GM10847 (cell line): ENCODE measurements around the gene DDX39B.

Experiments used
- POLR2A ChIP-seq: IDR thresholded peaks from 2 replicates; pipeline ENCODE4 v1.6.1; 2011; ENCODE audit not compliant: insufficient read length; ENCODE audit errors: extremely low read depth

Gene DDX39B

DNA sequence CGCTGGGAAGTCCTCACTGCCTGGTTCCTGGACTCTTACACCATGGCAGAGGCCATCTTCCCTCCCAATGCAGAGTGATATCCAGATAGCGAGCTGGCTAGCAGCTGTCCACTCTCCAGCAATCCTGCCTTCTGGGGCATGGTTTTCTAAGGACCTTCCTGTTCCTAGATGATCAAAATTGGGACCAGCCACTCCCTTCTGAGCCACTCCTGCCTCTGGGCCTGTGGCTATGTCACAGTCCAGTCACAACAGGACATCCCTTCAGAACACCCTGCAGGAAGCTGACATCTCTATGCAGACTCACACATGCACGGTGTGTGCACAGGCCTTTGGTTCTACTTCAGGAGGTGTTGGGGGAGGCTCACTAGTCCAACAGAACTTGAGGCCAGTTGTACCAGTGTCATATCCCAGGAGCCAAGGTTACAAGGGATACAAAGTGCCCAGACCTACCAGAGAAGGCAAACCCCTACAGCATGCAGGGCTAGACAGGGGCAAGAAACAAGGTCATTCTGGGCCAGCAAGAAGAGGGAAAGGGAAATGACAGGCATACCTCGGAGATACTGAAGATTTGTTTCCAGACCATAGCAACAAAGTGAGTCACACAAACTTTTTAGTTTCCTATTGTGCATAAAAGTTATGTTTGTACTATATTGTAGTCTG lies 15.7 kb downstream of the DDX39B start:
- no peak for TF ChIP-seq POLR2A

DNA sequence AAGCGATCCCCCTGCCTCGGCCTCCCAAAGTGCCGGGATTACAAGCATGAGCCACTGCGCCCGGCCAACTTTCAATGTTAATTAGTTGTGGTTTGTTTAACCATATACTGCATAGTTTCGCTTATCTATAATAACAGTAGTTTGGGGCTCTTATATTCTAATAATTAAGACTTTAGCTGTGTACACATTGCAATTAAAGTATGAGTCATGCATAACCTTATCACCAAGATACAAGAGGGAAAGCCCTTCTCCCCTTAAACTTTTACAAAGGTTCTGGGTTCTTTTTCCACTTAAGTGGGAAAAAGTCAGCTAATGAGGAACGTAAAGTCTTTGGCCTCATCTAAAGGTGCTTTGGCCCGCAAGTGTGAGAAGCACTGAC lies 16.3 kb downstream of the DDX39B start:
- TF ChIP-seq POLR2A: no peak

DNA sequence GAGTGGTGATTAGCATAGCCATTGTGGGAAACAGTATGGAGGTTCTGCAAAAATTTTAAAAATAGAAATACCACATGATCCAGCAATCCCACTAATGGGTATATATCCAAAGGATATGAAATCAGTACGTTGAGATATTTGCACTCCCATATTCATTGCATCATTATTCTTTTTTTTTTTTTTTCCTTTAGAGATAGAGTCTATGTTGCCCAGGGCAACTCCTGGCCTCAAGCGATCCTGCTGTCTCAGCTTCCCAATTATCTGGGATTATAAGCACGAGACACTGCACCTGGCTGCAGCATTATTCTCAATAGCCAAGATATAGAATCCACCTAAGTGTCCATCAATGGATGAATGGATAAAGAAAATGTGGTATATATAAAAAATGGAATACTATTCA lies 20.0 kb downstream of the DDX39B start:
- TF ChIP-seq POLR2A: no peak

DNA sequence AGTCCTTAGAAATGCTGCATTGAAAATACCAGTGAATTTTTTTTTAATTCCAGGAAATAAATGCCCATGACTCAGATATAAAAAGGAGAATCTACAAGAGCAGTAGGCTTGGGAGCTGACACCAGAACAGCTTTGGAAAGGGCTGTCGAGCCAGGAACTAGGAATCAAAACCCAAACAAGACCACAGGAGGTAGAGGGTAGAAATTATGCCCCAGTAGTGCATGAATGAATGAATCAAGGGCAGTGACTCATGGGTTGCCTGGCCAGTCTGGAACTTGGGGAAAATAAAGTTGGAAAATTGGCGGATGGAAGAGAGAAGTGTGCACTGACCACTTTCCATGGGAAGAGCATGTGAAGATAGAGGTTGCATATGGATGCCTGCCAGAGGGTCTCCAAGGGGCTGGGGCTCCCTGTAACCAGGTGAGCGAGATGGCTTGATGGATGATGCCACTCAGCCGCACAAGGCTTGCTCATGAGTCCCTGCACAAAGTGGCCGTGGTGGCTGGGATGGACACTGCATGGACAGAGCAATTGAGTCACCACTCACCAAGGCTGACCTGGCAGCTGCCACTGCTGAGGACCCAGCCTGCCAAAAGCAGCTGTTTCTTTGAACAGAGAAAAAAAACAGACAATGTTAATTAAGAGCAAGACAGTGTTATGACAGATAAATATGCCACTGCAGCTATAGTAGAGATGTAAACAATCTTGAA lies 28.2 kb downstream of the DDX39B start:
- TF ChIP-seq POLR2A: no peak

DNA sequence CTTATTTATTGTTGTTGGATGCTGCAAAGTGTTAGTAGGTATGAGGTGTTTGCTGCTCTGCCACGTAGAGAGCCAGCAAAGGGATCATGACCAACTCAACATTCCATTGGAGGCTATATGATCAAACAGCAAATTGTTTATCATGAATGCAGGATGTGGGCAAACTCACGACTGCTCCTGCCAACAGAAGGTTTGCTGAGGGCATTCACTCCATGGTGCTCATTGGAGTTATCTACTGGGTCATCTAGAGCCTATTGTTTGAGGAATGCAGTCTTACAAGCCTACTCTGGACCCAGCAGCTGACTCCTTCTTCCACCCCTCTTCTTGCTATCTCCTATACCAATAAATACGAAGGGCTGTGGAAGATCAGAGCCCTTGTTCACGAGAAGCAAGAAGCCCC lies 31.8 kb downstream of the DDX39B start:
- no peak for TF ChIP-seq POLR2A

DNA sequence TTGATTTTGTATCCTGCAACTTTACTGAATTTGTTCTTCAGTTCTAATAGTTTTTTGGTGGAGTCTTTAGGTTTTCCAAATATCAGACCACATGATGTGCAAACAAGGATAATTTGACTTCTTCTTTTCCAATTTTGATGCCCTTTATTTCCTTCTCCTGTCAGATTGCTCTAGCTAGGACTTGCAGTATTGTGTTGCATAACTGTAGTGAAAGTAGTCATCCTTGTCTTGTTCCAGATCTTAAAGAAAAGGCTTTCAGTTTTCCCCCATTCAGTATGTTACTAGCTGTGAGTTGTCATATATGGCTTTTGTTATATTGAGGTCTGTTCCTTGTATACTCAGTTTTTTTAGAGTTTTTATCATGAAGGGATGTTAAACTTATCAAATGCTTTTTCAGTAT lies 39.2 kb downstream of the DDX39B start:
- TF ChIP-seq POLR2A: no peak

DNA sequence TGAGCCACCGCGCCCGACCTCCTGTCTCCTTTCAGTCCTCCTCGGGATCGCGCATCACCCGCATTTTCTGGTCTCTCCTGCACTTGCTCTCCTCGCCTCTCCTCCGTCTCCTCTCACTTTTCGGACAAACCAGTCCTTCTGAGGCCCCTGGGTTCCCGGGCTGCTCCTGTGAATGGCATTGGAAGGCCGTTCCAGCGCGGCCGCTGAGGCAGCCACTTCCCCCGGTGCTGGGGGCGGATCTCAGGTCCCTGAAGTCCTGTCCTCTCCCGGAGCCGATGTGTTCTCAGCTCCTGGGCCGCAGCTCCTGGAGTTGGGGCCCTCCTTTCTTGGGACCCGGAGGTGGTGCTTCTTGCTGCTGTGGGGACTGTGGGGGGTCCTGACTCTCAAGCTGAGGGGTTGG lies 43.1 kb downstream of the DDX39B start:
- no peak for TF ChIP-seq POLR2A

DNA sequence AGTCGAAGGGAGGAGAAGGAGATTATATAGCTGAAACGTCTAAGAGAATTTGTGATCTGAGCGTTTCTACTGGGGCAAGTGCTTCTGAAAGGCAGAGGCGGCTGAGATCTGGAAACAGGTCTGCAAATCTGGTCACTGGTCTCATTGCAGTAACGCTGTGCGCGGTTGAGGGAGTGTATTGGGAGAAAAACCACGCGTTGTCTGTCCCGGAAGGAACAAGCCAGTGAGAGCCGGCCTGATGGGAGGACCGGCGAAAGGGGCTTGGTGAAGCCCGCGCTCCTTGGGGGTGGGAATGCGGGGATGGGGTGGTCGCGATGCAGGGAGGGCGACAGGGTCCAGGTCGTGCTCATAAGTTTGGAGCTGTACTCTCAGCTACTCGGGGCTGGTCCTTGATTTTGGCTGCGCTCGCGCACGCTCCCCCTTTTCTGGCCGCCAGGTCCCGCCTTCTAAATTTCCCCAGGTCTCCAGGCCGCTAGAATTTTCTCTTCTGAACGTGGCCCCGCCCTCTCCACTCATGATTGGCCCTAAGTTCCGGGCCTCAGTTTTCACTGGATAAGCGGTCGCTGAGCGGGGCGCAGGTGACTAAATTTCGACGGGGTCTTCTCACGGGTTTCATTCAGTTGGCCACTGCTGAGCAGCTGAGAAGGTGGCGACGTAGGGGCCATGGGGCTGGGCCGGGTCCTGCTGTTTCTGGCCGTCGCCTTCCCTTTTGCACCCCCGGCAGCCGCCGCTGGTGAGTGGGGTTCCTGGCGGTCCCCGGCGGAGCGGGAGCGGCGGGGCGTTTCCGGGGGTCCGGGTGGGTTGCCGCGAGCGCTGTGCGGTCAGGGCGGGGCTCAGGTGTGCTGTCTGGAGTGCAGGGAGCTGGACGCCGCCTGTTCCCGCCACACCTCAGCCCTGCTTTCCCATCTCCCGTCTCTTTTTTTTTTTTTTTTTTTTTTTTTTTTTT lies 44.0 kb downstream of the DDX39B start, which contains the start of gene MICB:
TSS of gene MICB (plus strand) at position 615 of the 946 bp plus-strand sequence. CDS start at position 664, 49 bp downstream.
- TF ChIP-seq POLR2A: no peak

DNA sequence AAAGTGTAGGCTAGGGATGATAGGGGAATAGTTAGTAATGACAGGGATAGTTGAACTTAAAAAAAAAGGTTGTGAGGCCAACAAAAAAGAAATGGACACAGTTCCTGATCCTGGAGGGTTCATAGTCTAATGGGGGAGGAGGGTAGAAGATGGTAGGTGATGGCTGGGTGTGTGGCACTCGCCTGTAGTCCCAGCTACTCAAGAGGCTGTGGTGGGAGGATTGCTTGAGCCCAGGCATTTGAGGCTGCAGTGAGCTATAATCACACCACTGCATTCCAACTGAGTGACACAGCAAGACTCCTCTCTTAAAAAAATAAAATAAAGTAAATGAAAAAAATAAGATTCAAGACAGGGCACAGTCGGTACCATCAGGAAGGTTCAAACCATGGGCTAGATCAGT lies 46.2 kb downstream of the DDX39B start:
- TF ChIP-seq POLR2A: no peak

DNA sequence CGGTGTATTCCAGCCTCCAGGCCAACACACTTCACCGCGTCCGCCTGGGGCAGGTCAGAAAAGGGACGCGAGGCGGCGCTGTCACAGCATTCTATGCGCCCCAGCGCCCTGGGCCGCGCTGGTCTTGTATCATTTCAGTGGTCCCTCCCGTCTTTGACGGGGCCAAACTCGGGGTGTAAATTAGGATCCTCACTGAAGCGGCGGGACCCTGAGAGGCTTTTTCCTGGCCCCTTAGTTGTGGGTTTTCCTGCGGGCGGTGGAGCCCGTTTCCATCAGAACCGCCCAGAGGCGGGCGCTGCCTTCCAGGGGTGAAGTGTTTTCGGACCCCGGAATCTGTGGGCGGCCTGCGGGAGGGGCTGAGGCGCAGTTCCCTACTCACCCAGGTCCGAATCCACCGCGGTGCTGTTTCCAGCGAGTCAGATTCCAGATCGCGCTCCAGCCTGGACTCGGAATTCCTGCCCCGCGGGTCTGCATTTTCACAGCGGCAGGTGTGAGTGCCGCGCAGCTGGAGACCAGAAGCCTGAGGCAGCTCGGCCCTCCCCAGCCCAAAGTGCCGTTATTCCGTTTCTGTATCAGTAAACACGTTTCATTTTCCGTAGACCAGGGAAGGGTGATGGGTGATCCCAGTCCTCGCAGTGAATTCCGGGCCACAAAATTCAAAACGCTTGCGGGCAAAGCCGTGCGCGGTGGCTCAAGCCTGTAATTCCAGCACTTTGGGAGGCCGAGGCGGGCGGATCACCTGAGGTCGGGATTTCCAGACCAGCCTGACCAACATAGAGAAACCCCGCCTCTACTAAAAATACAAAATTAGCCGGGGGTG lies 47.7 kb downstream of the DDX39B start:
- no peak for TF ChIP-seq POLR2A

DNA sequence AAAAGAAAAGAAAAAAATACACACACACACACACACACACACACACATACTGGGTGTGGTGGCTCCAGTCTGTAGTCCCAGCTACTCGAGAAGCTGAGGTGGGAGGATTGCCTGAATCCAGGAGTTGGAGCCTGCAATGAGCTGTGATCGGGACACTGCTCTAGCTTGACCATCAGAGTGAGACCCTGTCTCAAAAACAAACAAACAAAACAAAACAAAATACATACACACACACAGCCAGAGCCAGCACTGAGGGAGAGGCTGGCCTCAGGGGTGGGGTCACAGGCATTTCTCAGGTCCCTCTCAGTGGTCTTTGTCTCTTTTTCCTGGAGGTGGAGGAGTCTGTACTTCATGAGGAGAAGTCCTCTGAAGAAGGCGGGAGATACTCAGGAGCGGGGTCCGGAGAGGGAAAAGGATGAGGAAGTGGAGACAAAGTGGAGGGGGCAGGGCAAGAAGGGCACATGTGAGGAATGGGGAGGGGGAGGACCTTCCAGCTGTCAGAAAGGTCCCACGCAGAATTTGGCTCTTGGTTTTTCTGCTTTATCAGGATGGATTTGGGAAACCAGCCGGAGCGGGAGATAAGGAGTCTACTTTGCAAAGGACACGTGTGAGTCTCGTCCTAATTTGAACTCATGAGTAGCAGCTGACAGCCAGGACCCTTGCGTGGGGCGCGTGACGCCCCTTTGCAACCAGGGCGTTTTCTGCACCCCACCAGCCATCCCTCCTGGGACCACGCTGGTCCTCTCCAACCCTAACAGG lies 51.5 kb downstream of the DDX39B start:
- no peak for TF ChIP-seq POLR2A

DNA sequence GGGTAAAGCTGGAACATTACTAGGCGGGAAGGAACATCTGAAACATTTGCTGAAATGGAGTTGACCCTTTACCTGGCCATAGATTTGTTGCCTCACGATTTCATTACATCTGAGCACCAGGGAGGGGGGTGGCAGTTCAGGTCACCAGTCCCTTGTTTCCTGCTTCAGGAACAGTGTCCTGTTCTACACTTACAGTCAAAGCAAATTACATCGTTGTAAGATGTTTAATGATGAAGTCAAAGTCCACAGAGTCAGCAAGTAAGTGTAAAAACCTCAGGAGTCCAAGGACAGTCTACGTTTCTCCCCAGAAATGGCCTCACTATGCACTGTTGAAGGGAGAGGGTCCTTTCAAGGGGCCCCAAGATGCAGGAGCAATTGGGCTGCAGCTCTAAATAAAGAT lies 52.7 kb downstream of the DDX39B start:
- no peak for TF ChIP-seq POLR2A

DNA sequence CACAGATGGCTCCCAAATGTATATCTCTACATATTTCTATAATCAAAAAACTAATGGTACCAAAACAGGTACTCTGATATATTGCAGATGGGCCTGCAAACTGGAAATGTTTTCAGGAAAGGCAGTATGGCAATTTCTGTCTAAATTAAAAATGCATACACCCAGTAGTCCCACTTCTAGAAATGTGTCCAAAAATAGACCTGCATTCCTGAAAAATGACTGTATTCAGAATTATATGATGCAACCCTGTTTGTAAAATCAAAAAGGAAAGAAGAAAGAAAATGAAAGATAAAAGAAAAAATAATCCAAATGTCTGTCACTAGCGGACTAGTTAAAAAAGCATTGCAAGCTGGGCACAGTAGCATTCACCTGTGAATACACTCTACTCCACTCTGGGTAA lies 56.7 kb downstream of the DDX39B start:
- no peak for TF ChIP-seq POLR2A

DNA sequence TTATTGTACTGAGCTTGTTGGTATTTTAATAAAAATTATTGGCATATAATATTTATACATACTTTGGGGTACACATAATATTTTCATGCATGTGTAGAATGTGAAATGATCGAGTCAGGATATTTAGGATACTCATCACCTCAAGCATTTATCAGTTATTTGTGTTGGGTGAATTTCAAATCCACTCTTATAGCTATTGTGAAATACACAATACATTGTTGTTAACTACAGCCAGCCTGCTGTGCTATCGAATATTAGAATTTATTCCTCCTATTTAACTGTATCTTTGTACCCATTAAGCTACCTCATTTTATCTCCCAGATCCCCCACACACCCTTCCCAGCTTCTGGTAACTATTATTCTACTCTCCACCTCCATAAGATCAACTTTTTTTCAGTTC lies 58.4 kb downstream of the DDX39B start:
- no peak for TF ChIP-seq POLR2A
